BE2C (cell line): Measurements from ENCODE around the gene SLC25A13.

ENCODE experiments used
- DNase-seq: peaks from one replicate; pipeline ENCODE4 v3.0.0-alpha.2; 2020
- H3K27me3 ChIP-seq: fragments of 250-450 bp; sonication (Bioruptor Pico); 2 replicates; pipeline ENCODE4 v1.5.1; 2020; ENCODE audit warnings: mild to moderate bottlenecking
- H3K36me3 ChIP-seq: fragments of 250-450 bp; sonication (Bioruptor Pico); 2 replicates; pipeline ENCODE4 v1.5.1; 2020; ENCODE audit warnings: mild to moderate bottlenecking
- H3K4me1 ChIP-seq: fragments of 250-450 bp; sonication (Bioruptor Pico); 2 replicates; pipeline ENCODE4 v1.5.1; 2020
- H3K4me3 ChIP-seq: 2 replicates; pipeline ENCODE4 v1.5.1; 2011; ENCODE audit warnings: low read depth, low read length
- H3K9me3 ChIP-seq: fragments of 250-450 bp; sonication (Bioruptor Pico); 2 replicates; pipeline ENCODE4 v1.5.1; 2020
- CTCF ChIP-seq: IDR thresholded peaks from 2 replicates; pipeline ENCODE4 v1.5.1; 2012; ENCODE audit warnings: mild to moderate bottlenecking, low read depth, low read length

SLC25A13 gene

DNA sequence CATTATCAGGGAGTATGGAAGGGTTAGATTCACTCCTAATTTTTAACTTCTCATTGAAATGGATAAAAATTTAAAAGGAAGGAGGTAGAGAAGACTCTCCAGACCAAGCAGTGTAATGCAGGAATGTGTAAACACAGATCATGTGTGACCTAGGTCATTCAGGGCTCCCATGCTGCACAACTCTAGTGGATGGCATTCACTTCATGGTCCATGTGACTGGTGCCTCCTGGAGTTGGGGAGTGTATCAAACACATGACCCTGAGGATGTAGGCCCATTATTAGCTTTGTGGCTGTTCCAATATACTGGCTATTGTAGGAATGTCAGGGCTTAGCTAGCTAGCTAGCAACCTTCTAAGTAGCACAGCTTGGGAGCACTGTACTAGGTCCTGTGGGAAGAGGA is 109.9 kb downstream of the SLC25A13 start:
- H3K4me1 ChIP-seq, result no peaks in the 10 kb centered on the region
- no peak for TF ChIP-seq CTCF
- H3K9me3 ChIP-seq, result no peaks in the 10 kb centered on the region
- H3K36me3 ChIP-seq, result no peaks in the 10 kb centered on the region; the same call in 1 of the 2 replicates
- DNase-seq, result no peak
- no peak overlapping the region for H3K4me3 ChIP-seq
- H3K27me3 ChIP-seq, result no peaks in the 10 kb centered on the region

- TF ChIP-seq CTCF, result no peak
- no peaks in the 10 kb centered on the region for H3K27me3 ChIP-seq
- H3K4me1 ChIP-seq, result no peaks in the 10 kb centered on the region
- H3K9me3 ChIP-seq, result no peaks in the 10 kb centered on the region
- no peak overlapping the region for H3K4me3 ChIP-seq
- H3K36me3 ChIP-seq, result no peaks in the 10 kb centered on the region; the same call in 1 of the 2 replicates
- no peak for DNase-seq
Measured at GRCh38 chr7:96205665-96206064, 116.2 kb downstream of the SLC25A13 start.

GRCh38 chr7:96204601-96205000 is 117.3 kb downstream of the SLC25A13 start:
- DNase-seq, result no peak
- Histone ChIP-seq H3K9me3 (no peaks in the 10 kb centered on the region), H3K36me3 (no peaks in the 10 kb centered on the region; the same call in 1 of the 2 replicates), H3K4me3 (no peak overlapping the region), H3K27me3 (no peaks in the 10 kb centered on the region), H3K4me1 (no peaks in the 10 kb centered on the region)
- TF ChIP-seq CTCF, result no peak

DNA sequence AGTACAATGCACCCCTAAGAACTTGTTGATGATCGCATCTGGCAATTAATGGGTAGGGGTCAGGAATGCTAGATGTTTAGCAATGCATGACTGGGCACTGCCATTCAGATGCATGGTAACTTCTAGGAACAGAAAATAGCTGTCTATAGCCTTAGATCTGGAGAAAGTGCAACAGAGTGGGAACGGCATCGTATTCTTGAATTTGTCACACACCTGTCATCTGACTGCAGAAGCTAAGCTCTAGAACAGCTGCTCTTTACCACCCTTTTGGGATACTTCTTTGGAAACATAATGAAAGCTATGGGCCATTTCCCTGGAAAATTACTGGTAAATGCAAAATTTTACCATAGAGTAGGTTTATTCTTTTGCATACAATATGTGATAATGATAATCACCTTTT is 118.1 kb downstream of the SLC25A13 start:
- TF ChIP-seq CTCF, result no peak
- Histone ChIP-seq H3K4me3 (no peak overlapping the region), H3K27me3 (no peaks in the 10 kb centered on the region), H3K4me1 (no peaks in the 10 kb centered on the region), H3K9me3 (no peaks in the 10 kb centered on the region), H3K36me3 (no peaks in the 10 kb centered on the region; the same call in 1 of the 2 replicates)
- DNase-seq, result no peak

DNA sequence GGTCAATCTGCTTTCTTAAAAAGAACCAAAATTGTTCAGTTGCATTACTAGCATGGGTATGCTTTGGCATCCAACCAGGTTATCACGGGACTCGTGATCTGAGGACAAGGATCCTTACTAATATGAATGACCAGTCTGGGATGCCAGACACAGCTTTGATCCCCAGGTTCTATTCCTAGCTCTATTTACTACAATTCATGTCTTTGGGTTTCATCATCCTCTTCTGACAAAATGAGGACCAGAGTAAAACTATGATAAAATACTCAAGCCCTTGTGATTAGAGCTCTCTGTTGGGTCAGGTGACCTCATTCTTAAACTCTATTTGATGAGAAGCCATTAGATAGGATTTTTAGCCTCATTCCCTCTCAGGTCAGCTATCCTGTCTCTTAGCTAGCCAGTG is 119.8 kb downstream of the SLC25A13 start:
- Histone ChIP-seq H3K4me1 (no peaks in the 10 kb centered on the region), H3K4me3 (no peak overlapping the region), H3K9me3 (no peaks in the 10 kb centered on the region), H3K27me3 (no peaks in the 10 kb centered on the region), H3K36me3 (no peaks in the 10 kb centered on the region)
- TF ChIP-seq CTCF, result no peak
- no peak for DNase-seq

DNA sequence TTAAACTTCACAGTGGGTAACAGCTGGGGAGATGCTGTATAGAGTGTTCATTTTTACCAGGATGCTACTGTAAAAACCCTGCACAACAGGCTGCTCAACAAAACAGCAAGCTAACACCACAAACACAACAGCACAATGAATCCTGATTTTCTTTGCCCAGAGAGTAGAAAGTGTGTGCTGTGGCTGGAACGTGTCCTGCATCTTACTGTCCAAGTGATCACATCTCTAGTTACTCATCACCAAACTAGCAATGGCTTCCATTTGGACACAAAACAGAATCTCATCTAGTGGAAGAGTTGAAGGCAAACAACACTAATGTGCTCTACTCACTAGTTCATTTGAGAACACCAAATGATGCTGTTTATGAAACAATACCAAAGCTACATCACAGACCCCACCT is 121.2 kb downstream of the SLC25A13 start:
- TF ChIP-seq CTCF, result no peak
- Histone ChIP-seq H3K9me3 (no peaks in the 10 kb centered on the region), H3K4me3 (no peak overlapping the region), H3K27me3 (no peaks in the 10 kb centered on the region), H3K4me1 (no peaks in the 10 kb centered on the region), H3K36me3 (no peaks in the 10 kb centered on the region)
- DNase-seq, result no peak
